ENCODE data around the gene SMTNL2.

Gene SMTNL2

DNA sequence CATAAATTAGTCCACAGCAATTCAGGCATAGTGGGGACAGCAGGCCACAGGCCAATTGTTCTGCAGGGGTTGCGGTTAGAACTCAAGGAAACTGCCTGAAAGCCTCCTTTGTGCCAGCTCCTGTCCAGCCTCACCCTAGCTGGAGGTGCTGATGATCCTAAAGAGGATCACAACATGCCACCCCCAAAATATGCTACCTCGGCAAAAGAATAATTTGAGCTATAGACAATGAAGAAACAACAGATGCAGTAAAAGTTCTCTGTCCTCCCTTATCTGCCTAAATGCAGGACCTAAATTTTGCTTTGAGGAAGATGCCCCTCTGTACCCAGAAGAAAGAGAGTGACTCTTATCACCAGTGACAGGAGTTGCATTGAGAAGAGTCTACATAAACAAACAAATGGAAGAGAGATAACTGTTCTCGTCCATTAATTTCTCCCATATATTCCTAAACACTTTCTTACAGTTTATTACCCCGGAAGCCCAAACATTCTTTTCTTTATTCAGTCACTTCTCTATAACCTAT is 42.5 kb downstream of the SMTNL2 start:
- Histone ChIP-seq H3K9me3 (ENCODE audit: severe bottlenecking) (no peaks in the 10 kb centered on the region), H3K36me3 (no peaks in the 10 kb centered on the region), H3K4me3 (ENCODE audit: low read depth, low read length) (no peak overlapping the region), H3K27me3 (ENCODE audit: insufficient read depth, low read depth, severe bottlenecking) (no peaks in the 10 kb centered on the region), H3K27ac (no peak overlapping the region)
- DNase-seq, result no peak
- TF ChIP-seq, protein P1, sequence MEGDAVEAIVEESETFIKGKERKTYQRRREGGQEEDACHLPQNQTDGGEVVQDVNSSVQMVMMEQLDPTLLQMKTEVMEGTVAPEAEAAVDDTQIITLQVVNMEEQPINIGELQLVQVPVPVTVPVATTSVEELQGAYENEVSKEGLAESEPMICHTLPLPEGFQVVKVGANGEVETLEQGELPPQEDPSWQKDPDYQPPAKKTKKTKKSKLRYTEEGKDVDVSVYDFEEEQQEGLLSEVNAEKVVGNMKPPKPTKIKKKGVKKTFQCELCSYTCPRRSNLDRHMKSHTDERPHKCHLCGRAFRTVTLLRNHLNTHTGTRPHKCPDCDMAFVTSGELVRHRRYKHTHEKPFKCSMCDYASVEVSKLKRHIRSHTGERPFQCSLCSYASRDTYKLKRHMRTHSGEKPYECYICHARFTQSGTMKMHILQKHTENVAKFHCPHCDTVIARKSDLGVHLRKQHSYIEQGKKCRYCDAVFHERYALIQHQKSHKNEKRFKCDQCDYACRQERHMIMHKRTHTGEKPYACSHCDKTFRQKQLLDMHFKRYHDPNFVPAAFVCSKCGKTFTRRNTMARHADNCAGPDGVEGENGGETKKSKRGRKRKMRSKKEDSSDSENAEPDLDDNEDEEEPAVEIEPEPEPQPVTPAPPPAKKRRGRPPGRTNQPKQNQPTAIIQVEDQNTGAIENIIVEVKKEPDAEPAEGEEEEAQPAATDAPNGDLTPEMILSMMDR (IDR thresholded peaks at IDR 0.05; ENCODE audit: low read depth, low read length), result no peak

DNA sequence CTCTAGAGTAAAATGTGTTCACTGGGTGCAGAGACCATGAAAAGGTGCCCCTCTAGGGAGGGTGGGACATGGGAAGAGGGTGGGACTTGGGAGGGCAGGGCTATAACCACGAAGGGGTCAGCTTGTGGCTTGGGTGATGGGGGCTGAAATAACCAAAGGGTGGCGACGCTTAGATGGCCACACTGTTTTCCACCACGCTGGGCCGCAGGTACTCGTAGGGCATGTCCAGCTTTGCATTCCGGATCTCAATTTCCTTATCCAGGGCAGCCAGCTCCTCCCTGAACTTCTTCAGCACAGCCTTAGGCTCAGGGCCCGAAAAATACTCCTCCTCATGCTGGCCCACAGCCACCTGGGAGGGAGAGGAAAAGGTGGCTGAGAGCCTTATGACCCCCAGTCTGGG is 47.1 kb downstream of the SMTNL2 start:
- Histone ChIP-seq H3K27ac (no peak overlapping the region), H3K36me3 (no peaks in the 10 kb centered on the region), H3K4me3 (ENCODE audit: low read depth, low read length) (no peak overlapping the region), H3K27me3 (ENCODE audit: insufficient read depth, low read depth, severe bottlenecking) (no peaks in the 10 kb centered on the region), H3K9me3 (ENCODE audit: severe bottlenecking) (no peaks in the 10 kb centered on the region)
- TF ChIP-seq, protein P1 (IDR thresholded peaks at IDR 0.05; ENCODE audit: low read depth, low read length), result no peak
- DNase-seq, result no peak

DNA sequence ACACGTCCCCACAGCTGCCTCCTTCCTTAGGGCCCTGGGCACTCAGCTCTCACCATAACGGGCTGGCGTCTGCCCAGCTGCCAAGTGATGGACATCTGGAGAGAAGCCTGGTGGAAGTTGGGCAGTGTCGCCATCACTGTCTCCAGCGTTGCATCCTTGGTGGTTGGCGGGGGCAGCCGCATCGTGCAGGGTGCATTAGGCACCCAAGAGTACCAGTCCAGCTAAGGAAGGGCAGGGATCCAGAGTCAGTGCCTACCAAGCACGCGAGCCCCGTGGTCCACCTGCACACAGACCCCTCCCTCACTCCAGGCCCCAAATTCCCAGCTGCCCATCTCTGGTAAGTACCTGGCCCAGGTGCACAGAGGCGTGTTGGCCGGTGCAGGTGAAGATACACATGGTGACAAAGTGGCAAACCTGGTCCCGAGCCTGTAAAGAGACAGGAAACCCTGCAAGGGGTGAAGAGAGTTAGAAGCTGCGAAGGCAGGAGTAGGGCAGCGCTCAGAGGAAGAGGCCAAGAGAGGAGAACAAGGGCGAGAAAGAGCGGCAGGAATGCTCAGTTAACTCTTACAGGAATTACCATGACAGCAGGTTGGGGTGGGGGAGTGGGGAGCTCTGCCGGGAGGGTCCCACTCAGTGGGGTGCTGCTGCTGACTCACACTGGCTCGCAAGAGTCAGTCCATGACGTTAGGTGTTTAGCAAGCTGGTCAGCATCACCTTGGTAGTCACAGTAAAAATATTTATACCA is 47.7 kb downstream of the SMTNL2 start:
- Histone ChIP-seq H3K27ac (no peak overlapping the region), H3K36me3 (no peaks in the 10 kb centered on the region), H3K27me3 (ENCODE audit: insufficient read depth, low read depth, severe bottlenecking) (no peaks in the 10 kb centered on the region), H3K9me3 (ENCODE audit: severe bottlenecking) (no peaks in the 10 kb centered on the region), H3K4me3 (ENCODE audit: low read depth, low read length) (no peak overlapping the region)
- TF ChIP-seq, protein P1 (IDR thresholded peaks at IDR 0.05; ENCODE audit: low read depth, low read length), result no peak
- no peak for DNase-seq

DNA sequence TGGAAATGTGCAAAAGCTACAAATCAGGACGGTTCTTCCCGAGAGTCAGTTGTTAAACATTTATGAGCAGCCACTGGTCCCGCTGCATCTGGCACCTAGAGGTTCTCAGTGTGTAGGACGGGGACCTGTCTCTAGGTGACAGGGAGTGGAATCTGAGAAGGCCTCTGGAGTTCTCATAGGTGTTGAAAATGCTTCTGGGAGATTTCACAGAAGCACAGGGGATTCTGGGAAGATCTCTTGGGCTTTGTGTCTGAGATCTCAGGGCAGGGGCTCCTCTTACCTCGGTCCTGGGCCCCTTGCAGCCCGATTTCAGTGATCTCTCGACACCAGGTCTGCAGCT is 48.2 kb downstream of the SMTNL2 start:
- TF ChIP-seq, protein P1 (IDR thresholded peaks at IDR 0.05; ENCODE audit: low read depth, low read length), result no peak
- no peaks in the 10 kb centered on the region for H3K9me3 ChIP-seq (ENCODE audit: severe bottlenecking)
- H3K36me3 ChIP-seq, result no peaks in the 10 kb centered on the region
- no peak overlapping the region for H3K27ac ChIP-seq
- no peak for DNase-seq
- no peak overlapping the region for H3K4me3 ChIP-seq (ENCODE audit: low read depth, low read length)
- no peaks in the 10 kb centered on the region for H3K27me3 ChIP-seq (ENCODE audit: insufficient read depth, low read depth, severe bottlenecking)

DNA sequence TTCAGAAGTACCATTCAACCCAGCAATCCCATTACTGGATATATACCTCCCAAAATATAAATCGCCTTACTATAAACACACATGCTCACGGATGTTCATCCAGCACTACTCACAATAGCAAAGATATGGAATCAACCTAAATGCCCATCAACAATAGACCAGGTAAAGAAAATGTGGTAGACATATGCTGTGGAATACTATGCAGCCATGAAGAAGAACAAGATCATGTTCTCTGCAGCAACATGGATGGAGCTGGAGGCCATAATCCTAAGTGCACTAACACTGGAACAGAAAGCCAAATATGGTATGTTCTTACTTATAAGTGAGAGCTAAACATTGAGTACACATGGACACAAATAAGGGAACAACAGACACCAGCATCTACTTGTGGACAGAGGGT is 49.3 kb downstream of the SMTNL2 start:
- Histone ChIP-seq H3K9me3 (ENCODE audit: severe bottlenecking) (no peaks in the 10 kb centered on the region), H3K4me3 (ENCODE audit: low read depth, low read length) (no peak overlapping the region), H3K36me3 (no peaks in the 10 kb centered on the region), H3K27ac (no peak overlapping the region), H3K27me3 (ENCODE audit: insufficient read depth, low read depth, severe bottlenecking) (no peaks in the 10 kb centered on the region)
- TF ChIP-seq, protein P1 (IDR thresholded peaks at IDR 0.05; ENCODE audit: low read depth, low read length), result no peak
- no peak for DNase-seq

DNA sequence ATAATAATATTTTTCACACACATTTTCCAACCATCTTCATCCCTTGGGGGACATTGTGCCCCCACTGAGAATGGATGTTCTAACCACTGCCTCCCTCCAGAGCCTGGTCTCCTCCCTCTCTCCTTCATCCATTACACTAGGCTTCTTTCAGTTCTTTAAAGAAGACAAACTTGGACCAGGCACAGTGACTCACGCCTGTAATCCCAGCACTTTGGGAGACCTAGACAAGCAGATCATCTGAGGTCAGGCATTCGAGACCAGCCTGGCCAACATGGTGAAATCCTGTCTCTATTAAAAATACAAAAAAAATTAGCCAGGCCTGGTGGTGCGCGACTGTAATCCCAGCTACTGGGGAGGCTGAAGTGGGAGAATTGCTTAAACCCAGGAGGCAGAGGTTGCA is 50.6 kb downstream of the SMTNL2 start:
- DNase-seq, result no peak
- no peak overlapping the region for H3K4me3 ChIP-seq (ENCODE audit: low read depth, low read length)

More for the DNA sequence above, 50.6 kb downstream of the SMTNL2 start:
- no peak overlapping the region for H3K27ac ChIP-seq
- H3K9me3 ChIP-seq (ENCODE audit: severe bottlenecking), result no peaks in the 10 kb centered on the region
- no peaks in the 10 kb centered on the region for H3K27me3 ChIP-seq (ENCODE audit: insufficient read depth, low read depth, severe bottlenecking)
- H3K36me3 ChIP-seq, result no peaks in the 10 kb centered on the region
- TF ChIP-seq, protein P1 (IDR thresholded peaks at IDR 0.05; ENCODE audit: low read depth, low read length), result no peak

Data from WERI-Rb-1 (cell line).